Measurements from ENCODE around the gene POC1A. TPM values are rescaled to one million over a fixed set of nuclear protein-coding genes. Genes with fewer than 3 reads are reported as not detected.
A peak's percentile ranks its signal among the peaks of the same experiment; 100 is the strongest.

The POC1A gene
- total and polyA plus RNA-seq, 2 donors (not counting 3 experiments of a cell fraction or from before 2014, with no cell fraction given), result 14.8 to 19.4 TPM

DNA sequence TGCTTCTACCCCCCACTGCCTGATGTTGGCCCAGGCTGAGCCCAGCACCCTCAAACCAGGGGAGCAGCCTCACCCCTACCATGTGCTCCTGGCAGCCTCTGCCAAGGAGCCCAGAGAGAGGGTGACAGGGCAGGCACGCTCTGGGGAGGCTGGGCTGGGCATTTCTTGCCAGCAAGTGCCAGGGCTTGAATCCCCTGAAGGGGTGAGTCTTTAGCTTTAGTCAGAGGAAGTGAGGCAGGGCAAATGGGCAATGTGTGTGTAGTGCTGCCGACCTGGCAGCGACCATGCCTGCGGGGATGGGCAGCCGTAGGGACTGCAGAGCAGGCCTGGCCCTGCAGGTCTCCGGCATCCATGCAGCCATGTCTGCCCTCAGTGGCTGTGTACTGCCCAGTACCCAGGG, 116.0 kb downstream of the POC1A start:
- no peaks in the 10 kb centered on the region for H3K9me1 ChIP-seq (replicated peaks; ENCODE audit: control insufficient read depth, extremely low read depth, insufficient read depth, low read length)
- FAIRE-seq (no peak), DNase-seq (ENCODE audit: low read depth, low spot score) (no peak)
- no peaks in the 10 kb centered on the region for H4K20me1 ChIP-seq (replicated peaks; ENCODE audit: control insufficient read depth, extremely low read depth, insufficient read depth, low read length)
- TF ChIP-seq JUN (IDR thresholded peaks at IDR 0.05; ENCODE audit: borderline replicate concordance, insufficient read depth, insufficient read length, low read depth) (no peak), POLR2A (IDR thresholded peaks at IDR 0.05; ENCODE audit: low read depth, low read length) (no peak), POLR2AphosphoS5 (IDR thresholded peaks at IDR 0.05; ENCODE audit: insufficient read depth, low read depth, low read length) (no peak), FOS (IDR thresholded peaks at IDR 0.05; ENCODE audit: borderline replicate concordance, insufficient read depth, low read length) (no peak), GATA2 (IDR thresholded peaks at IDR 0.05; ENCODE audit: insufficient read depth, insufficient read length, low read depth, low read length) (no peak), EZH2 (IDR thresholded peaks at IDR 0.05; ENCODE audit: borderline replicate concordance, low read depth, low read length, severe bottlenecking) (no peak), MYC (IDR thresholded peaks at IDR 0.05; ENCODE audit: low read depth, low read length) (no peak)
- TF ChIP-seq, protein P1, sequence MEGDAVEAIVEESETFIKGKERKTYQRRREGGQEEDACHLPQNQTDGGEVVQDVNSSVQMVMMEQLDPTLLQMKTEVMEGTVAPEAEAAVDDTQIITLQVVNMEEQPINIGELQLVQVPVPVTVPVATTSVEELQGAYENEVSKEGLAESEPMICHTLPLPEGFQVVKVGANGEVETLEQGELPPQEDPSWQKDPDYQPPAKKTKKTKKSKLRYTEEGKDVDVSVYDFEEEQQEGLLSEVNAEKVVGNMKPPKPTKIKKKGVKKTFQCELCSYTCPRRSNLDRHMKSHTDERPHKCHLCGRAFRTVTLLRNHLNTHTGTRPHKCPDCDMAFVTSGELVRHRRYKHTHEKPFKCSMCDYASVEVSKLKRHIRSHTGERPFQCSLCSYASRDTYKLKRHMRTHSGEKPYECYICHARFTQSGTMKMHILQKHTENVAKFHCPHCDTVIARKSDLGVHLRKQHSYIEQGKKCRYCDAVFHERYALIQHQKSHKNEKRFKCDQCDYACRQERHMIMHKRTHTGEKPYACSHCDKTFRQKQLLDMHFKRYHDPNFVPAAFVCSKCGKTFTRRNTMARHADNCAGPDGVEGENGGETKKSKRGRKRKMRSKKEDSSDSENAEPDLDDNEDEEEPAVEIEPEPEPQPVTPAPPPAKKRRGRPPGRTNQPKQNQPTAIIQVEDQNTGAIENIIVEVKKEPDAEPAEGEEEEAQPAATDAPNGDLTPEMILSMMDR (IDR thresholded peaks at IDR 0.05; ENCODE audit: extremely low read depth in 1 of 2, insufficient read depth in 1 of 2, low read depth in 1 of 2, low read length in 2 of 2), result no peak
- TF ChIP-seq, protein P2, sequence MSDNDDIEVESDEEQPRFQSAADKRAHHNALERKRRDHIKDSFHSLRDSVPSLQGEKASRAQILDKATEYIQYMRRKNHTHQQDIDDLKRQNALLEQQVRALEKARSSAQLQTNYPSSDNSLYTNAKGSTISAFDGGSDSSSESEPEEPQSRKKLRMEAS (IDR thresholded peaks at IDR 0.05; ENCODE audit: insufficient read depth, insufficient read length), result no peak
- H3K4me3 ChIP-seq (replicated peaks in 1 of 3; ENCODE audit: insufficient read depth in 1 of 3, low read depth in 1 of 3, low read length in 3 of 3), result no peak overlapping the region
- BruUV-seq (replicated peaks), result no TSS peak
- H3K9me3 ChIP-seq (replicated peaks; ENCODE audit: control insufficient read depth, insufficient read depth, low read length), result no peaks in the 10 kb centered on the region
- intact Hi-C loops (cut with micrococcal nuclease) (no loop called here), dilution Hi-C loops (cut with MboI; ENCODE audit: extremely low pct_ligation_motif_present, low sequenced_read_pairs) (no loop called here)
- no peaks in the 10 kb centered on the region for H3K4me1 ChIP-seq (ENCODE audit: control insufficient read depth, extremely low read depth, insufficient read depth, low read length)
- no peaks in the 10 kb centered on the region for H3K79me2 ChIP-seq (ENCODE audit: control insufficient read depth, insufficient read depth, low read length)
- H3K27me3 ChIP-seq (ENCODE audit: control insufficient read depth in 2 of 2, insufficient read depth in 2 of 2, low read length in 2 of 2), result no peaks in the 10 kb centered on the region
- POLR2A ChIA-PET, result no interaction called here
- H2AFZ ChIP-seq (ENCODE audit: low read depth, low read length), result peak overlapping the region; percentile 30
- no peak overlapping the region for H3K4me2 ChIP-seq (ENCODE audit: insufficient read depth, low read length)
- H3K9ac ChIP-seq (replicated peaks; ENCODE audit: extremely low read depth, insufficient read depth, low read length), result no peak overlapping the region
- no peaks in the 10 kb centered on the region for H3K36me3 ChIP-seq (ENCODE audit: control insufficient read depth in 2 of 2, extremely low read depth in 1 of 2, insufficient read depth in 2 of 2, low read length in 2 of 2)
- CTCF ChIA-PET, result interaction anchor here (1.3 to 5.8 kb wide), 4 partner anchors 15 to 34 kb away, joined by 3 to 43 read pairs (median 4); no protein-coding TSS in a partner anchor
- no peak overlapping the region for H3K27ac ChIP-seq (ENCODE audit: insufficient read depth, low read depth, low read length)

Data from endothelial cell of umbilical vein (primary cell).